ENCODE results near the gene TMEM236.

The TMEM236 gene

DNA sequence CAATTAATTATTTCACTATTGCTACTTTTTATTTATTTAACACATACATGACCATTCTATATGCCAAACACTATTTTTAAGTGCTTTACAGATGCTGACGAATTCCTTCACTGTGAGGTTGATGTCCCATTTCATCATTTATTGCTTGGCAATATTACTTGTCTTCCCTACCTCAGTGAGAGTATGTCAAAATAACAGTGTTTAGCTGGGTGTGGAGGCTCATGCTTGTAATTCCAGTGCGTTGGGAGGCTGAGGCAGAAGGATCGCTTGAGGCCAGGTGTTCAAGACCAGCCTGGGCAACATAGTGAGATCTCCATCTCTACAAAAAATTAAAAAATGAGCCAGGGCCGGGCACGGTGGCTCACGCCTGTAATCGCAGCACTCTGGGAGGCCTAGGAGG, 37.4 kb downstream of the TMEM236 start:
- DNase-seq (ENCODE audit: low spot score) = no peak
- TF ChIP-seq, protein P1, sequence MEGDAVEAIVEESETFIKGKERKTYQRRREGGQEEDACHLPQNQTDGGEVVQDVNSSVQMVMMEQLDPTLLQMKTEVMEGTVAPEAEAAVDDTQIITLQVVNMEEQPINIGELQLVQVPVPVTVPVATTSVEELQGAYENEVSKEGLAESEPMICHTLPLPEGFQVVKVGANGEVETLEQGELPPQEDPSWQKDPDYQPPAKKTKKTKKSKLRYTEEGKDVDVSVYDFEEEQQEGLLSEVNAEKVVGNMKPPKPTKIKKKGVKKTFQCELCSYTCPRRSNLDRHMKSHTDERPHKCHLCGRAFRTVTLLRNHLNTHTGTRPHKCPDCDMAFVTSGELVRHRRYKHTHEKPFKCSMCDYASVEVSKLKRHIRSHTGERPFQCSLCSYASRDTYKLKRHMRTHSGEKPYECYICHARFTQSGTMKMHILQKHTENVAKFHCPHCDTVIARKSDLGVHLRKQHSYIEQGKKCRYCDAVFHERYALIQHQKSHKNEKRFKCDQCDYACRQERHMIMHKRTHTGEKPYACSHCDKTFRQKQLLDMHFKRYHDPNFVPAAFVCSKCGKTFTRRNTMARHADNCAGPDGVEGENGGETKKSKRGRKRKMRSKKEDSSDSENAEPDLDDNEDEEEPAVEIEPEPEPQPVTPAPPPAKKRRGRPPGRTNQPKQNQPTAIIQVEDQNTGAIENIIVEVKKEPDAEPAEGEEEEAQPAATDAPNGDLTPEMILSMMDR (IDR thresholded peaks at IDR 0.05; ENCODE audit: extremely low read depth, insufficient read depth, missing control alignments) = no peak
- in situ Hi-C loops (cut with MboI; ENCODE audit: low pct_unique_long_range_greater_than_20kb, low sequenced_read_pairs, unreplicated experiment) = no loop called here

GRCh38 chr10:17790651-17791050, 38.6 kb downstream of the TMEM236 start:
- TF ChIP-seq, protein P1 (IDR thresholded peaks at IDR 0.05; ENCODE audit: extremely low read depth, insufficient read depth, missing control alignments) = no peak
- in situ Hi-C loops (cut with MboI; ENCODE audit: low pct_unique_long_range_greater_than_20kb, low sequenced_read_pairs, unreplicated experiment) = no loop called here
- no peak for DNase-seq (ENCODE audit: low spot score)

DNA sequence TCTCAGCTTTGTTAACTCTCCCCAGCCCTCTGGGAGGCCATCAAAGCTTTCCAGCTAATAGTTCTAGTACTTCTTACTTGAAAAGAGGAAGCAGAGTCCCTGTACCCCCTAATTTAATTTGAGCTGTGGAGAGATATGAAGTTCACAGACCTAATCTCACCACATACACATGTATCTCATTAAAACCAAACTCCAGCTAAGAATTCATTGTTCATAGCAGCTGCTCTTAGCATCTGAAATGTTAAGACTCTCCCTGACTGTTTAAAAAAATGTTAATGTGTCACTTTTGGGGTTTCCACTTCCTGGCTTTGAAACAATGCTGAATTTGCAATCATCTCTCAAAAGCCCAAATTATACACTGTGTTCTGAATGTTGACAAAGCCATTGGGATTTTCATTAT, 41.0 kb downstream of the TMEM236 start:
- no peak for DNase-seq (ENCODE audit: low spot score)
- TF ChIP-seq, protein P1 (IDR thresholded peaks at IDR 0.05; ENCODE audit: extremely low read depth, insufficient read depth, missing control alignments) = no peak
- in situ Hi-C loops (cut with MboI; ENCODE audit: low pct_unique_long_range_greater_than_20kb, low sequenced_read_pairs, unreplicated experiment) = no loop called here

GRCh38 chr10:17793823-17794644, 42.0 kb downstream of the TMEM236 start:
- no peak for DNase-seq (ENCODE audit: low spot score)
- TF ChIP-seq, protein P1 (IDR thresholded peaks at IDR 0.05; ENCODE audit: extremely low read depth, insufficient read depth, missing control alignments) = no peak
- in situ Hi-C loops (cut with MboI; ENCODE audit: low pct_unique_long_range_greater_than_20kb, low sequenced_read_pairs, unreplicated experiment) = no loop called here

- in situ Hi-C loops (cut with MboI; ENCODE audit: low pct_unique_long_range_greater_than_20kb, low sequenced_read_pairs, unreplicated experiment) = no loop called here
- TF ChIP-seq, protein P1 (IDR thresholded peaks at IDR 0.05; ENCODE audit: extremely low read depth, insufficient read depth, missing control alignments) = no peak
- no peak for DNase-seq (ENCODE audit: low spot score)
These were observed 43.1 kb downstream of the TMEM236 start for GRCh38 chr10:17795083-17795482.

DNA sequence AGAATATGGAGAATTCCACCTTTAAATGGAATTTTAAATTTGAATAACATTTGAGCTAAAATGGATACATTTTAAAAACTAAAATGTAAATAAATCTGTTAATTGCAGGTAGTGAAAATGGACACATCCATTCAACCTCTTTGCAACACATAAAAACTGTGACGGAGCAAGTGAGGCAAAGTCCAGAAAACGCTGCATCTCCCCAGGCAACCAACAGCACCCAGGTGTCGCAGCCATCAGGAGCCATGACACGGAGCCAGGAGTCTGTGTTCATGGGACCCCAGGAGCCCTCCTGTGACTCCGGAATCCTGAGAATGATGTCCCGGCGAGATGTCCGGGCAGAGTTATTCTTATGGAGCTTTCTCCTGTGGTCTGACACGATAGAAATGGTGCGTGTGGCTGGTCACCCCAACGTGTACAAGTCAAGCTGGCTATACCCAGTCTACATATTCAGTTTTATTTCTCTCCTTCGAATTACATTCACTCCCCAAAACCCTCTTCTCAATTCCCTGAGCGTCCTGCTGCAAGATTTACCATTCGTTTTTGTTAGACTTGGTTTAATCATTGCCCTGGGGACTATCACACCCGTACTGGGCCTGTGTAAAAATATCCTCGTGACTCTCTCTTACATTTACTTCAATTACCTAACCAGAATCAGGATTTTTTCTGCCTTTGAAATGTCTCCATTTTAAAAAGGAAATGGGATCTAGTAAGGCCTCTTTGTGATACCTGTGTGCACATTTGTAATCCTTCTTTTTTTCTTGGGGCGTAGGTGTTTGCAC, 44.0 kb downstream of the TMEM236 start:
- in situ Hi-C loops (cut with MboI; ENCODE audit: low pct_unique_long_range_greater_than_20kb, low sequenced_read_pairs, unreplicated experiment) = no loop called here
- TF ChIP-seq, protein P1 (IDR thresholded peaks at IDR 0.05; ENCODE audit: extremely low read depth, insufficient read depth, missing control alignments) = no peak
- DNase-seq (ENCODE audit: low spot score) = no peak
